ENCODE data around the gene CAPN7. TPM values are rescaled to one million over a fixed set of nuclear protein-coding genes. Genes with fewer than 3 reads are reported as not detected.
"Not testable (repeated sequence)": the region's sequence is repeated elsewhere in the genome, so short reads cannot be mapped to it uniquely, and the experiment has no call there.

The CAPN7 gene
- total RNA-seq, 2 donors from 2014 or later, result 45.1 to 46.7 TPM

DNA sequence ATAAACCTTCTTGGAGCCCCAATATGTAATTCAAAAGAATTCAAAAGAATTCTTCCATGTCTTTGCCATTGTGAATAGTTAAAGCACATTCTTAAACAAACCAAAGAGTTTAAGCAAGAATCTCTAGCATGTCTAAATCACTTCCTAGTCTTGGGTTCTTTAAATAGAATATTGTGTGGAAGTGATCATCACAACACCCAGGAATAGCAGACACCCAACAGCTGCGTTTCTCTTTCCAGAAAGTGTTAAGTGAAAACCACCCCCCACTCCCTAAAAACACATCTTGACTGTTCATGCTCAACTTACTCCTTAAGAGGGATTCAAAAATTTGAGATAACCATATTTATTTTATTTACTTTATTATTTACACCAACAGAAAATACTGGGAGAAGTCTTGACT lies 24.1 kb upstream of the CAPN7 start:
- no peak for TF ChIP-seq POLR2AphosphoS5 (IDR thresholded peaks at IDR 0.05)
- no peak for TF ChIP-seq POLR2A (IDR thresholded peaks at IDR 0.05)
- TF ChIP-seq CTCF (IDR thresholded peaks at IDR 0.05), result no peak
- Histone ChIP-seq H3K27ac (no peak overlapping the region), H3K36me3 (no peaks in the 10 kb centered on the region), H3K9me3 (no peaks in the 10 kb centered on the region), H3K4me3 (no peak overlapping the region), H3K4me1 (replicated peaks) (no peaks in the 10 kb centered on the region), H3K27me3 (replicated peaks; ENCODE audit: insufficient read depth) (no peaks in the 10 kb centered on the region)
- intact Hi-C loops (cut with DNase I), result no loop called here
- 76% methylated on average over 1 of the region's 1 CpG for WGBS
- DNase-seq (ENCODE audit: low spot score), result no peak

- WGBS, result 79% methylated on average over 2 of the region's 2 CpGs
- intact Hi-C loops (cut with DNase I), result no loop called here
- no peak overlapping the region for H3K27ac ChIP-seq
- H3K36me3 ChIP-seq, result no peaks in the 10 kb centered on the region
- H3K27me3 ChIP-seq (replicated peaks; ENCODE audit: insufficient read depth), result no peaks in the 10 kb centered on the region
- H3K4me1 ChIP-seq (replicated peaks), result no peaks in the 10 kb centered on the region
- H3K9me3 ChIP-seq, result no peaks in the 10 kb centered on the region
- TF ChIP-seq POLR2A (IDR thresholded peaks at IDR 0.05), result no peak
- no peak for TF ChIP-seq POLR2AphosphoS5 (IDR thresholded peaks at IDR 0.05)
- no peak for TF ChIP-seq CTCF (IDR thresholded peaks at IDR 0.05)
- no peak for DNase-seq (ENCODE audit: low spot score)
- H3K4me3 ChIP-seq, result no peak overlapping the region
Measured at GRCh38 chr3:15183011-15183410, 23.0 kb upstream of the CAPN7 start.

DNA sequence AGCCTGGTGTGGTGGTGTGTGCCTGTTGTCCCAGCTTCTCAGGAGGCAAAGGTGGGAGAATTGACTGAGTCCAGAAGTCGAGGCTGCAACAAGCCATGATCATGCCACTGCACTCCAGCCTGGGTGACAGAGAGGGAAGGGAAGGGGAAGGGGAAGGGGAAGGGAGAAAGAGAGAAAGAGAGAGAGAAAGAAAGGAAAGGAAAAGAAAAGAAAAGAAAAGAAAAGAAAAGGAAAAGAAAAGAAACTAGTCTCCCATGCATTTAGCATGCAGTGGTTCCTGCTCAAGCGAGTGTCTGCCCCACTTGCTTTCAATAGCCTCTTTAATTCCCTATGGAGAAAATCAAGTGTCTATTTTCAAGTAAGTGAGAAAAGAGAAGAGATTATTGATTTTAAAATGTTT lies 20.6 kb upstream of the CAPN7 start:
- WGBS, result 88% methylated on average over 2 of the region's 2 CpGs
- TF ChIP-seq CTCF (IDR thresholded peaks at IDR 0.05) (no peak), POLR2A (IDR thresholded peaks at IDR 0.05) (no peak), POLR2AphosphoS5 (IDR thresholded peaks at IDR 0.05) (no peak)
- Histone ChIP-seq H3K4me1 (replicated peaks) (no peaks in the 10 kb centered on the region), H3K9me3 (no peaks in the 10 kb centered on the region), H3K27me3 (replicated peaks; ENCODE audit: insufficient read depth) (no peaks in the 10 kb centered on the region), H3K4me3 (no peak overlapping the region), H3K27ac (no peak overlapping the region), H3K36me3 (no peaks in the 10 kb centered on the region)
- intact Hi-C loops (cut with DNase I), result no loop called here
- DNase-seq (ENCODE audit: low spot score), result no peak

GRCh38 chr3:15186101-15186476 lies 20.0 kb upstream of the CAPN7 start:
- WGBS, result 80% methylated on average over 1 of the region's 1 CpG

GRCh38 chr3:15186477-15187164 lies 19.4 kb upstream of the CAPN7 start:
- WGBS, result 93% methylated on average over 12 of the region's 33 CpGs
- H3K27ac ChIP-seq; H3K4me3 ChIP-seq; H3K27me3 ChIP-seq (replicated peaks; ENCODE audit: insufficient read depth); intact Hi-C loops (cut with DNase I); DNase-seq (ENCODE audit: low spot score); H3K4me1 ChIP-seq (replicated peaks); H3K9me3 ChIP-seq; H3K36me3 ChIP-seq: not testable (repeated sequence)

More at GRCh38 chr3:15186101-15186476, 20.0 kb upstream of the CAPN7 start:
- intact Hi-C loops (cut with DNase I), result no loop called here
- TF ChIP-seq POLR2AphosphoS5 (IDR thresholded peaks at IDR 0.05) (no peak), POLR2A (IDR thresholded peaks at IDR 0.05) (no peak), CTCF (IDR thresholded peaks at IDR 0.05) (no peak)
- Histone ChIP-seq H3K27ac (no peak overlapping the region), H3K4me1 (replicated peaks) (no peaks in the 10 kb centered on the region), H3K4me3 (no peak overlapping the region), H3K36me3 (no peaks in the 10 kb centered on the region), H3K27me3 (replicated peaks; ENCODE audit: insufficient read depth) (no peaks in the 10 kb centered on the region), H3K9me3 (no peaks in the 10 kb centered on the region)
- no peak for DNase-seq (ENCODE audit: low spot score)
